H1 (cell line): ENCODE data around the gene RCC2. TPM values are rescaled to one million over a fixed set of nuclear protein-coding genes. Genes with fewer than 3 reads are reported as not detected.
A peak's percentile ranks its signal among the peaks of the same experiment; 100 is the strongest.

Source experiments
- CTCF ChIA-PET: fragments of 300-600 bp; sonication (Branson Sonifier 250); formaldehyde crosslinking; loops from one replicate; lab custom pipeline; 2021; ENCODE audit not compliant: partially characterized antibody; lab: Charles Lee
- POLR2A ChIA-PET: fragments of 300-600 bp; sonication (Branson Sonifier 250); formaldehyde crosslinking; loops from one replicate; lab custom pipeline; 2021; ENCODE audit warnings: inconsistent platforms; ENCODE audit not compliant: partially characterized antibody; lab: Charles Lee
- DNase-seq, 2 experiments: peaks; one replicate each; pipeline versions ENCODE4 v3.0.0 to v3.0.0-alpha.2; 2010 to 2022; ENCODE audit warnings: low spot score in 2 of 2, low read depth in 1 of 2, mixed read lengths in 1 of 2
- FAIRE-seq: peaks from 2 replicates; lab custom pipeline; 2011; peaks lifted over from hg19 to GRCh38; lab: Jason Lieb, UNC
- H2AFZ ChIP-seq: 2 replicates; pipeline ENCODE4 v1.8.1; 2012; ENCODE audit warnings: low read length, inconsistent platforms
- H2AK5ac ChIP-seq: 2 replicates; pipeline ENCODE4 v1.6.1; 2013; ENCODE audit warnings: low read depth, low read length
- H2BK120ac ChIP-seq: replicated peaks from 2 replicates; pipeline ENCODE3; 2013; ENCODE audit warnings: low read depth, low read length, inconsistent platforms
- H2BK12ac ChIP-seq: 2 replicates; pipeline ENCODE4 v1.6.1; 2013; ENCODE audit warnings: low read depth, low read length
- H2BK15ac ChIP-seq: 2 replicates; pipeline ENCODE4 v1.6.1; 2013; ENCODE audit warnings: low read length
- H2BK20ac ChIP-seq: 2 replicates; pipeline ENCODE4 v1.6.1; 2013; ENCODE audit warnings: low read length
- H2BK5ac ChIP-seq: 2 replicates; pipeline ENCODE4 v1.6.1; 2013; ENCODE audit warnings: low read depth, low read length
- H3K14ac ChIP-seq: 2 replicates; pipeline ENCODE4 v1.6.1; 2013; ENCODE audit warnings: inconsistent platforms; ENCODE audit not compliant: insufficient read length
- H3K18ac ChIP-seq: 2 replicates; pipeline ENCODE4 v1.6.1; 2013; ENCODE audit warnings: low read length; ENCODE audit errors: extremely low read depth
- H3K23ac ChIP-seq: 2 replicates; pipeline ENCODE4 v1.6.1; 2013; ENCODE audit warnings: inconsistent platforms; ENCODE audit not compliant: insufficient read length
- H3K23me2 ChIP-seq: 2 replicates; pipeline ENCODE4 v1.6.1; 2013; ENCODE audit warnings: low read depth, low read length
- H3K27ac ChIP-seq: 2 replicates; pipeline ENCODE4 v1.6.1; 2011; ENCODE audit warnings: low read depth, low read length, inconsistent platforms
- H3K27me3 ChIP-seq, 4 experiments: replicated peaks in 1 of 4; 1 replicate in 1 of 4; 2 replicates in 3 of 4; pipeline versions ENCODE4 v1.6.1 to v1.8.1; 2011 to 2013; ENCODE audit warnings: low read length in 3 of 4, mild to moderate bottlenecking in 3 of 4, inconsistent platforms in 2 of 4, mixed read lengths in 2 of 4, moderate library complexity in 1 of 4; ENCODE audit not compliant: control insufficient read depth in 3 of 4, insufficient read depth in 3 of 4; ENCODE audit errors: extremely low read depth in 1 of 4
- H3K36me3 ChIP-seq, 4 experiments: 2 replicates each; pipeline versions ENCODE4 v1.6.1 to v1.8.1; 2011 to 2013; ENCODE audit warnings: mild to moderate bottlenecking in 4 of 4, low read length in 3 of 4, moderate library complexity in 2 of 4, control low read depth in 1 of 4, inconsistent platforms in 1 of 4; ENCODE audit not compliant: insufficient read depth in 4 of 4, control insufficient read depth in 2 of 4
- H3K4ac ChIP-seq: replicated peaks from 2 replicates; pipeline ENCODE3; 2013; ENCODE audit warnings: low read length, low read depth, mixed read lengths, inconsistent platforms; ENCODE audit not compliant: insufficient read length
- H3K4me1 ChIP-seq, 4 experiments: replicated peaks in 1 of 4; 1 replicate in 1 of 4; 2 replicates in 3 of 4; pipeline versions ENCODE4 v1.6.1 to v1.8.1; 2011 to 2013; ENCODE audit warnings: low read length in 3 of 4, inconsistent platforms in 2 of 4, mixed read lengths in 1 of 4; ENCODE audit not compliant: insufficient read depth in 4 of 4, control insufficient read depth in 3 of 4
- H3K4me2 ChIP-seq, 2 experiments: 2 replicates each; pipeline versions ENCODE4 v1.6.1 to v1.8.1; 2011 to 2013; ENCODE audit warnings: low read depth in 2 of 2, low read length in 2 of 2, control low read depth in 1 of 2, inconsistent platforms in 1 of 2, mild to moderate bottlenecking in 1 of 2; ENCODE audit not compliant: insufficient read depth in 1 of 2
- H3K4me3 ChIP-seq, 4 experiments: fragments of 200-600, 300-600 bp in 1 of 4; sonication (generic), shearing (Covaris generic), sonication (Bioruptor Twin) in 1 of 4; 2 replicates each; pipeline versions ENCODE4 v1.5.1 to v1.8.1; 2011 to 2016; ENCODE audit warnings: low read length in 4 of 4, low read depth in 3 of 4, control low read depth in 2 of 4, inconsistent platforms in 2 of 4, mild to moderate bottlenecking in 2 of 4, mixed read lengths in 1 of 4, moderate library complexity in 1 of 4; ENCODE audit not compliant: insufficient read depth in 2 of 4; ENCODE audit errors: extremely low read depth in 1 of 4
- H3K56ac ChIP-seq: replicated peaks from 2 replicates; pipeline ENCODE3; 2013; ENCODE audit warnings: low read depth, mild to moderate bottlenecking, mixed read lengths, low read length, inconsistent platforms; ENCODE audit not compliant: insufficient read length
- H3K79me1 ChIP-seq: 2 replicates; pipeline ENCODE4 v1.6.1; 2013; ENCODE audit warnings: low read depth, low read length, control low read depth
- H3K79me2 ChIP-seq, 2 experiments: 2 replicates each; pipeline versions ENCODE4 v1.6.1 to v1.8.1; 2012 to 2013; ENCODE audit warnings: low read length in 2 of 2, mild to moderate bottlenecking in 2 of 2, inconsistent platforms in 1 of 2; ENCODE audit not compliant: insufficient read depth in 2 of 2, control insufficient read depth in 1 of 2
- H3K9ac ChIP-seq, 4 experiments: replicated peaks in 1 of 4; 1 replicate in 1 of 4; 2 replicates in 3 of 4; pipeline versions ENCODE4 v1.6.1 to v1.8.1; 2011 to 2013; ENCODE audit warnings: low read depth in 3 of 4, low read length in 3 of 4, control low read depth in 2 of 4, mild to moderate bottlenecking in 2 of 4, moderate library complexity in 2 of 4, inconsistent platforms in 1 of 4; ENCODE audit errors: extremely low read depth in 1 of 4
- H3K9me3 ChIP-seq, 2 experiments: 2 replicates each; pipeline versions ENCODE4 v1.6.1 to v1.8.1; 2012 to 2013; ENCODE audit warnings: mild to moderate bottlenecking in 2 of 2, moderate library complexity in 2 of 2, control low read depth in 1 of 2, inconsistent platforms in 1 of 2, low read depth in 1 of 2, low read length in 1 of 2, mixed read lengths in 1 of 2; ENCODE audit not compliant: insufficient read depth in 2 of 2
- H4K20me1 ChIP-seq, 2 experiments: replicated peaks in 1 of 2; 2 replicates each; pipeline versions ENCODE3 to v1.8.1; 2011 to 2013; ENCODE audit warnings: inconsistent platforms in 2 of 2, low read length in 2 of 2, mild to moderate bottlenecking in 1 of 2; ENCODE audit not compliant: insufficient read depth in 2 of 2, control insufficient read depth in 1 of 2
- H4K5ac ChIP-seq: 2 replicates; pipeline ENCODE4 v1.6.1; 2013; ENCODE audit warnings: low read length, low read depth, mixed read lengths, inconsistent platforms; ENCODE audit not compliant: insufficient read length
- H4K8ac ChIP-seq: 2 replicates; pipeline ENCODE4 v1.8.0; 2013; ENCODE audit warnings: mild to moderate bottlenecking, moderate library complexity, low read length, inconsistent platforms; ENCODE audit not compliant: insufficient read depth; ENCODE audit errors: extremely low read depth
- H4K91ac ChIP-seq: replicated peaks from 2 replicates; pipeline ENCODE3; 2013; ENCODE audit warnings: low read length, mixed read lengths, inconsistent platforms; ENCODE audit not compliant: insufficient read length
- KDM1A ChIP-seq: fragments of 200-600, 300-600 bp; sonication (generic); IDR thresholded peaks from 2 replicates; pipeline ENCODE4 v1.7.1; 2016; ENCODE audit warnings: mild to moderate bottlenecking, low read length, borderline replicate concordance
- POU5F1 ChIP-seq: IDR thresholded peaks from 2 replicates; pipeline ENCODE4 v1.6.1; 2011; ENCODE audit warnings: low read depth, mild to moderate bottlenecking, low read length, moderate library complexity
- WGBS, 2 experiments: shearing (Covaris generic) in 1 of 2; methylation state at CpG; one replicate each; pipeline versions ENCODE4 v1.1.6 to v1.1.7; 2013 to 2015; ENCODE audit warnings: low lambda C conversion rate in 2 of 2, mixed read lengths in 2 of 2, inconsistent platforms in 1 of 2, low coverage in 1 of 2, missing lambda C conversion rate in 1 of 2; ENCODE audit not compliant: insufficient replicate concordance in 2 of 2, insufficient coverage in 1 of 2, insufficient read length in 1 of 2; ENCODE audit errors: extremely low coverage in 1 of 2, missing lambda C conversion rate in 1 of 2; 5-methylcytosine and 5-hydroxymethylcytosine counted together
- polyA plus RNA-seq, 7 experiments: library from polyadenylated mRNA; depleted of rRNA in 3 of 7; stranded (reverse) in 5 of 7; unstranded in 2 of 7; fragments of >200 nt in 5 of 7; fragments of 200-250 nt in 2 of 7; gene quantifications; 1 replicate in 5 of 7; 2 replicates in 1 of 7; 4 replicates in 1 of 7; pipeline versions ENCODE4 v1.2.1 to v1.2.3, GENCODE V29; 2011 to 2013; ENCODE audit warnings: missing spikeins in 2 of 7, mixed read lengths in 2 of 7
- total RNA-seq: library from RNA; stranded (reverse); fragmentation: NEBNext Ultra II Directional; extraction: Animal tissue kit (Norgen Biotek cat#: 25700); gene quantifications from 2 replicates; pipeline ENCODE4 v1.2.1, GENCODE V29; 2021

RCC2 gene
- total and polyA plus RNA-seq, 2 of the 8 experiments (the other 6 are each of a cell fraction or from before 2014, with no cell fraction given): 229 to 455 TPM

DNA sequence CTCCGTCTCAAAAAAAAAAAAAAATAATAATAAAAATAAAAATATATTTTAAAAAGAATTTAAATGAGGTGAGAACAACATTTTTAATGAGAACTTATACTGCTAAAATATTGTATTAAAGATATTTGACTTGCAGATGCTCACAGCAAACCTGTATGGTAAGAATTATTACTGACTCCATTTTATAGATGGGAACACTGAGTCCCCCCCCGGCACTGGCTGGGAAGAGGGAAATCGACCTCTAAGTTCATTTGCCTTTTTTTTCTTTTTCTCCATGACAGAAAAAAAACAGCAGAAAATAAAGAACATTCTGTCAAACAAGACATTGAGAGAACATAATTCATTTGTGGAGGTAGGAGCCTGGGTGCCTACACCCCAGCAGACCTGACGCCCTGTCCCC, 80.9 kb downstream of the RCC2 start:
- no peak overlapping the region for H2AFZ ChIP-seq
- no peaks in the 10 kb centered on the region for H3K9me3 ChIP-seq
- H2BK12ac ChIP-seq: no peak overlapping the region
- ChIA-PET POLR2A (interaction anchor here (0.6 kb wide), 1 partner anchor 90 kb away, joined by 3 read pairs; no protein-coding TSS in a partner anchor), CTCF (interaction anchor here (1.0 kb wide), 2 partner anchors 10 to 12 kb away, joined by 3 to 6 read pairs; no protein-coding TSS in a partner anchor)
- no peaks in the 10 kb centered on the region for H3K79me2 ChIP-seq
- no peaks in the 10 kb centered on the region for H3K23me2 ChIP-seq
- no peak overlapping the region for H2BK120ac ChIP-seq
- H3K4ac ChIP-seq: no peak overlapping the region
- H3K79me1 ChIP-seq: no peaks in the 10 kb centered on the region
- no peak overlapping the region for H3K27ac ChIP-seq
- no peak overlapping the region for H2AK5ac ChIP-seq
- H3K4me1 ChIP-seq: peaks cover 0 to 2% (median 1%) of the 10 kb centered on the region in 4 experiments; a peak in 1 of 7 replicates
- no peak overlapping the region for H4K5ac ChIP-seq
- H3K14ac ChIP-seq: no peak overlapping the region
- no peak overlapping the region for H4K8ac ChIP-seq
- peaks cover 0 to 2% of the 10 kb centered on the region in 2 experiments for H4K20me1 ChIP-seq
- H2BK5ac ChIP-seq: no peak overlapping the region
- no peak overlapping the region for H3K9ac ChIP-seq
- H3K4me3 ChIP-seq: no peak overlapping the region
- no peak overlapping the region for H3K4me2 ChIP-seq
- no peak overlapping the region for H2BK20ac ChIP-seq
- TF ChIP-seq POU5F1 (no peak), KDM1A (peak; percentile 75; the same call in 1 of the 2 replicates)
- H3K56ac ChIP-seq: no peak overlapping the region
- H4K91ac ChIP-seq: no peak overlapping the region
- 82% methylated on average over 3 of the region's 4 CpGs; no CpG with 5 or more reads in 1 of the 2 experiments for WGBS, 2 experiments
- H3K23ac ChIP-seq: no peak overlapping the region
- no peaks in the 10 kb centered on the region for H3K36me3 ChIP-seq
- DNase-seq (no peak), FAIRE-seq (no peak)
- H3K18ac ChIP-seq: no peak overlapping the region
- no peaks in the 10 kb centered on the region for H3K27me3 ChIP-seq
- no peak overlapping the region for H2BK15ac ChIP-seq

Other genes with a start within 250 kb of the RCC2 start
- gene PADI1, start 234.5 kb downstream of the RCC2 start, total RNA-seq: 0.30 and 0.33 TPM in 2 replicates
- 0.20 and 0.38 TPM in 2 replicates for gene PADI1, start 234.5 kb downstream of the RCC2 start, polyA plus RNA-seq (2011; rRNA removed)
- gene PADI3, start 190.6 kb downstream of the RCC2 start, total RNA-seq: 0.37 and 0.44 TPM in 2 replicates
- 0.94 and 1.9 TPM in 2 replicates for gene PADI3, start 190.6 kb downstream of the RCC2 start, polyA plus RNA-seq (2011; rRNA removed)
- gene PADI4, start 131.5 kb downstream of the RCC2 start, total RNA-seq: not detected in 2 replicates
- gene PADI4, start 131.5 kb downstream of the RCC2 start, polyA plus RNA-seq (2011; rRNA removed): 0.17 and 0.29 TPM in 2 replicates
- gene PADI6, start 67.5 kb downstream of the RCC2 start, total RNA-seq: not detected in 2 replicates
- not detected in 2 replicates for gene PADI6, start 67.5 kb downstream of the RCC2 start, polyA plus RNA-seq (2011; rRNA removed)
- 38.0 and 39.6 TPM in 2 replicates for gene ARHGEF10L, start 100.0 kb upstream of the RCC2 start, total RNA-seq
- 33.6 and 55.3 TPM in 2 replicates for gene ARHGEF10L, start 100.0 kb upstream of the RCC2 start, polyA plus RNA-seq (2011; rRNA removed)